HepG2 (cell line): ENCODE measurements around the gene ABCA2. TPM values are rescaled to one million over a fixed set of nuclear protein-coding genes. Genes with fewer than 3 reads are reported as not detected.

ENCODE experiments used
- ATAC-seq: fragments of 200-7000 bp; cut with Tn5 transposase; 3 replicates; pipeline ENCODE4 v1.9.1; 2020; ENCODE audit warnings: mild to moderate bottlenecking, moderate library complexity
- BruUV-seq: library from RNA; stranded (reverse); fragments of 400-500 nt; replicated peaks from 2 replicates; lab custom pipeline; 2021; lab: Mats Ljungman, UMichigan
- CTCF ChIA-PET: fragments of 300-600 bp; formaldehyde crosslinking; extraction: SDS; loops from one replicate; lab custom pipeline; 2021; ENCODE audit warnings: low total read pairs, inconsistent platforms, low intra/inter-chr PET ratio; lab: Yijun Ruan, JAX
- POLR2A ChIA-PET: fragments of 350-600 bp; sonication (Branson Sonifier 250); formaldehyde crosslinking; loops from one replicate; lab custom pipeline; 2020; ENCODE audit warnings: antibody characterized with exemption, inconsistent platforms; lab: Yijun Ruan, JAX
- DNase-seq: peaks from one replicate; pipeline ENCODE4 v3.0.0-alpha.2; 2015; ENCODE audit warnings: low spot score
- FAIRE-seq: peaks from 3 replicates; lab custom pipeline; 2011; peaks lifted over from hg19 to GRCh38; lab: Jason Lieb, UNC
- H2AFZ ChIP-seq: one replicate; pipeline ENCODE4 v1.6.1; 2011; ENCODE audit warnings: low read length, inconsistent platforms
- H3K27ac ChIP-seq: fragments of 300-600 bp; 3 replicates; pipeline ENCODE4 v1.8.0; 2011; ENCODE audit warnings: mixed run types, mild to moderate bottlenecking, mixed read lengths, low read length, inconsistent platforms; ENCODE audit not compliant: insufficient read depth; ENCODE audit errors: extremely low read length
- H3K27me3 ChIP-seq, 2 experiments: fragments of 200-600 bp in 1 of 2; 2 replicates in 1 of 2; 3 replicates in 1 of 2; pipeline versions ENCODE4 v1.6.0 to v1.8.0; 2011; ENCODE audit warnings: low read length in 2 of 2, mild to moderate bottlenecking in 2 of 2, moderate library complexity in 2 of 2, inconsistent platforms in 1 of 2; ENCODE audit not compliant: insufficient read depth in 2 of 2, control insufficient read depth in 1 of 2
- H3K36me3 ChIP-seq, 2 experiments: fragments of 200-600 bp in 1 of 2; replicated peaks in 1 of 2; 2 replicates in 1 of 2; 3 replicates in 1 of 2; pipeline versions ENCODE4 v1.5.1 to v1.8.0; 2011; ENCODE audit warnings: low read length in 2 of 2, inconsistent platforms in 1 of 2; ENCODE audit not compliant: insufficient read depth in 2 of 2, control insufficient read depth in 1 of 2
- H3K4me1 ChIP-seq: 2 replicates; pipeline ENCODE4 v1.5.1; 2012; ENCODE audit warnings: low read length, inconsistent platforms; ENCODE audit not compliant: insufficient read depth
- H3K4me2 ChIP-seq: 2 replicates; pipeline ENCODE4 v1.6.0; 2011; ENCODE audit warnings: low read depth, low read length, inconsistent platforms
- H3K4me3 ChIP-seq, 3 experiments: fragments of 200-600 bp in 1 of 3; sonication (generic), shearing (Covaris generic) in 1 of 3; replicated peaks in 1 of 3; 2 replicates each; pipeline ENCODE4 v1.5.1; 2011 to 2016; ENCODE audit warnings: low read length in 3 of 3, inconsistent platforms in 2 of 3, low read depth in 2 of 3, mild to moderate bottlenecking in 2 of 3, control low read depth in 1 of 3, mixed read lengths in 1 of 3; ENCODE audit not compliant: insufficient read depth in 1 of 3
- H3K79me2 ChIP-seq: one replicate; pipeline ENCODE4 v1.6.1; 2011; ENCODE audit warnings: low read length, inconsistent platforms; ENCODE audit not compliant: insufficient read depth
- H3K9ac ChIP-seq: 2 replicates; pipeline ENCODE4 v1.6.0; 2011; ENCODE audit warnings: mild to moderate bottlenecking, low read depth, low read length, inconsistent platforms; ENCODE audit not compliant: insufficient read depth
- H3K9me3 ChIP-seq: 2 replicates; pipeline ENCODE4 v1.5.1; 2012; ENCODE audit warnings: mild to moderate bottlenecking, low read length
- H4K20me1 ChIP-seq: 2 replicates; pipeline ENCODE4 v1.6.0; 2011; ENCODE audit warnings: inconsistent platforms, mild to moderate bottlenecking, low read length, moderate library complexity; ENCODE audit not compliant: insufficient read depth
- KDM5B ChIP-seq: sonication (generic); formaldehyde crosslinking; IDR thresholded peaks from 2 replicates; pipeline ENCODE4 v1.4.0; 2020; ENCODE audit warnings: missing genetic modification reagents, mild to moderate bottlenecking, borderline replicate concordance
- NR1H2 ChIP-seq: sonication (generic); formaldehyde crosslinking; IDR thresholded peaks from 2 replicates; pipeline ENCODE4 v1.8.1; 2022; ENCODE audit warnings: low read depth, missing genetic modification reagents, borderline replicate concordance
- PAXIP1 ChIP-seq: sonication (generic); formaldehyde crosslinking; conservative IDR thresholded peaks from 2 replicates; pipeline ENCODE4 v1.4.0; 2020; ENCODE audit warnings: mild to moderate bottlenecking, missing genetic modification reagents, moderate library complexity
- ZNF317 ChIP-seq: sonication (generic); formaldehyde crosslinking; IDR thresholded peaks from 2 replicates; pipeline ENCODE4 v1.5.0; 2020; ENCODE audit warnings: mild to moderate bottlenecking, missing genetic modification reagents
- ZNF672 ChIP-seq: sonication (generic); formaldehyde crosslinking; IDR thresholded peaks from 2 replicates; pipeline ENCODE4 v1.8.1; 2022; ENCODE audit warnings: missing genetic modification reagents
- ZNF839 ChIP-seq: sonication (generic); formaldehyde crosslinking; IDR thresholded peaks from 2 replicates; pipeline ENCODE4 v1.4.0; 2020; ENCODE audit warnings: missing genetic modification reagents, mild to moderate bottlenecking, borderline replicate concordance
- ZNF883 ChIP-seq: sonication (generic); formaldehyde crosslinking; IDR thresholded peaks from 2 replicates; pipeline ENCODE4 v1.5.1; 2020; ENCODE audit warnings: mild to moderate bottlenecking, missing genetic modification reagents; ENCODE audit errors: not compliant biosample characterization
- whole genome bisulfite sequencing: methylation state at CpG from one replicate; pipeline ENCODE4 v1.1.6; 2017; ENCODE audit warnings: low lambda C conversion rate; 5-methylcytosine and 5-hydroxymethylcytosine counted together
- in situ Hi-C: cut with HindIII; loops from 2 replicates; pipeline ENCODE4 v1.10.0; 2017; ENCODE audit warnings: low pct_unique_long_range_greater_than_20kb; ENCODE audit not compliant: extremely low pct_ligation_motif_present
- intact Hi-C: fragments of 100-400 bp; cut with micrococcal nuclease; formaldehyde crosslinking; loops from one replicate; pipeline ENCODE4 v1.10.0; 2022; ENCODE audit not compliant: unreplicated experiment
- polyA plus RNA-seq, 8 experiments: library from polyadenylated mRNA; depleted of rRNA in 3 of 8; stranded (reverse) in 7 of 8; unstranded in 1 of 8; fragments of >200 nt; fragmentation: Illumina TruSeq in 4 of 8; extraction: Trizol in 4 of 8; gene quantifications; 2 replicates each; pipeline versions ENCODE4 v1.2.1 to v1.2.3, GENCODE V29; 2011 to 2016; ENCODE audit warnings: low read depth in 4 of 8, missing spikeins in 1 of 8, mixed read lengths in 1 of 8; ENCODE audit not compliant: insufficient read depth in 1 of 8
- total RNA-seq, 5 experiments: library from RNA; depleted of rRNA; stranded (reverse); fragments of >200 nt; fragmentation: Illumina TruSeq; extraction: Trizol; gene quantifications; 2 replicates each; pipeline ENCODE4 v1.2.3, GENCODE V29; 2016; ENCODE audit warnings: low read depth in 1 of 5
- TF ChIP-seq, protein P1 (sequence below): sonication (generic); formaldehyde crosslinking; IDR thresholded peaks from 2 replicates; pipeline ENCODE4 v1.5.0; 2020; ENCODE audit warnings: mild to moderate bottlenecking, missing genetic modification reagents, moderate library complexity

ABCA2 gene
- total and polyA plus RNA-seq, 2 of the 13 experiments (the other 11 are each of a cell fraction or from before 2014, with no cell fraction given), result 2.9 to 19.2 TPM

DNA sequence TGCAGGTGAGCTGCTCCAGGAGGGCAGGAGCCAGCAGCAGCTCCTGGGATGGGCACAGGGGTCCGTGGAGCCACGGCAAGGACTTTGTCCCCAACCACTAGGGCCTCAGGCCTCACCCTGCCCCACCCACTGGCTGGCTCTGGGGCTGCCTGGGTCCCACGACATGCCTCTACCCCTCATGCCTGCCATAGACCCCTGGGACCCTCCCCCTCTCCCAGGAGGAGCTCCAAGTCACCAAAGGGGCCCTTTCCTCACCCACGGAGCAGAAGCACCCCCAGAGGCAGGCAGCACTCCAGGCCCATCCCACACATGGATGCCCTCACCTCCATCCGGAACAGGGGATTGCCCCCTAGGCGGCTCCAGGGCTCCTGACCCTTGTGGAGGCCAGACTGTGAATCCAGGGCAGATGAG, 6.5 kb downstream of the ABCA2 start:
- peak overlapping the region; percentile 33 for H3K27ac ChIP-seq
- TF ChIP-seq KDM5B (0 out of 2 replicates have a peak, but pooled peaks have one; percentile 28), PAXIP1 (CRISPR knock-in tag) (0 out of 2 replicates have a peak, but pooled peaks have one; percentile 6), ZNF883 (CRISPR knock-in tag) (peak; percentile 49), ZNF839 (CRISPR knock-in tag) (0 out of 2 replicates have a peak, but pooled peaks have one; percentile 31), ZNF317 (no peak), NR1H2 (CRISPR knock-in tag) (no peak), ZNF672 (0 out of 2 replicates have a peak, but pooled peaks have one; percentile 46)
- TF ChIP-seq, protein P1, sequence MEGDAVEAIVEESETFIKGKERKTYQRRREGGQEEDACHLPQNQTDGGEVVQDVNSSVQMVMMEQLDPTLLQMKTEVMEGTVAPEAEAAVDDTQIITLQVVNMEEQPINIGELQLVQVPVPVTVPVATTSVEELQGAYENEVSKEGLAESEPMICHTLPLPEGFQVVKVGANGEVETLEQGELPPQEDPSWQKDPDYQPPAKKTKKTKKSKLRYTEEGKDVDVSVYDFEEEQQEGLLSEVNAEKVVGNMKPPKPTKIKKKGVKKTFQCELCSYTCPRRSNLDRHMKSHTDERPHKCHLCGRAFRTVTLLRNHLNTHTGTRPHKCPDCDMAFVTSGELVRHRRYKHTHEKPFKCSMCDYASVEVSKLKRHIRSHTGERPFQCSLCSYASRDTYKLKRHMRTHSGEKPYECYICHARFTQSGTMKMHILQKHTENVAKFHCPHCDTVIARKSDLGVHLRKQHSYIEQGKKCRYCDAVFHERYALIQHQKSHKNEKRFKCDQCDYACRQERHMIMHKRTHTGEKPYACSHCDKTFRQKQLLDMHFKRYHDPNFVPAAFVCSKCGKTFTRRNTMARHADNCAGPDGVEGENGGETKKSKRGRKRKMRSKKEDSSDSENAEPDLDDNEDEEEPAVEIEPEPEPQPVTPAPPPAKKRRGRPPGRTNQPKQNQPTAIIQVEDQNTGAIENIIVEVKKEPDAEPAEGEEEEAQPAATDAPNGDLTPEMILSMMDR, result 0 out of 2 replicates have a peak, but pooled peaks have one; percentile 17
- H3K27me3 ChIP-seq, result no peaks in the 10 kb centered on the region
- in situ Hi-C loops, result no loop called here
- no peak overlapping the region for H2AFZ ChIP-seq
- DNase-seq, result peak; percentile 51
- no peak overlapping the region for H3K9ac ChIP-seq
- ChIA-PET POLR2A (interaction anchor here (0.6 to 1.7 kb wide), 7 partner anchors 20 to 222 kb away, joined by 3 to 6 read pairs (median 5); partner anchors contain the start of genes CLIC3 and PAXX), CTCF (no interaction called here)
- BruUV-seq, result no TSS peak
- no peaks in the 10 kb centered on the region for H4K20me1 ChIP-seq
- H3K36me3 ChIP-seq, result no peaks in the 10 kb centered on the region
- H3K4me2 ChIP-seq, result 0 out of 2 replicates have a peak overlapping the region, but pooled peaks have one; percentile 29
- H3K9me3 ChIP-seq, result no peaks in the 10 kb centered on the region
- intact Hi-C loops, result no loop called here
- ATAC-seq, result peak; percentile 54
- H3K79me2 ChIP-seq, result no peaks in the 10 kb centered on the region
- no peak for FAIRE-seq
- H3K4me3 ChIP-seq, result no peak overlapping the region
- H3K4me1 ChIP-seq, result peaks cover 50% of the 10 kb centered on the region
- WGBS, result 55% methylated on average over 2 of the region's 6 CpGs
